Caco-2 (cell line): Measurements from ENCODE around the gene NRIP1. TPM values are rescaled to one million over a fixed set of nuclear protein-coding genes. Genes with fewer than 3 reads are reported as not detected.

Experiments
- BruUV-seq: library from RNA; stranded (reverse); fragments of 400-500 nt; replicated peaks from 2 replicates; lab custom pipeline; 2021; lab: Mats Ljungman, UMichigan
- CTCF ChIA-PET: fragments of 300-600 bp; sonication (Branson Sonifier 250); formaldehyde crosslinking; loops from one replicate; lab custom pipeline; 2022; ENCODE audit warnings: antibody characterized with exemption; lab: Charles Lee
- POLR2A ChIA-PET: fragments of 300-600 bp; sonication (Branson Sonifier 250); formaldehyde crosslinking; loops from one replicate; lab custom pipeline; 2022; ENCODE audit warnings: antibody characterized with exemption; lab: Charles Lee
- DNase-seq, 2 experiments: peaks; one replicate each; pipeline versions ENCODE4 v3.0.0 to v3.0.0-alpha.2; 2020 to 2022
- H3K27me3 ChIP-seq: replicated peaks from 2 replicates; pipeline ENCODE4 v1.6.0; 2011; ENCODE audit warnings: low read length; ENCODE audit not compliant: control insufficient read depth, insufficient read depth
- H3K36me3 ChIP-seq: 2 replicates; pipeline ENCODE4 v1.5.1; 2011; ENCODE audit warnings: low read length; ENCODE audit not compliant: control insufficient read depth, insufficient read depth
- H3K4me1 ChIP-seq: fragments of 250-450 bp; sonication (Bioruptor Pico); 2 replicates; pipeline ENCODE4 v1.5.1; 2020; ENCODE audit warnings: mild to moderate bottlenecking
- H3K4me3 ChIP-seq: 2 replicates; pipeline ENCODE4 v1.5.1; 2011; ENCODE audit warnings: low read depth, mild to moderate bottlenecking, control low read depth, low read length
- H3K9me3 ChIP-seq: fragments of 250-450 bp; sonication (Bioruptor Pico); 2 replicates; pipeline ENCODE4 v1.5.1; 2020; ENCODE audit warnings: mild to moderate bottlenecking, moderate library complexity
- H3K27ac Mint-ChIP-seq: one replicate; pipeline ENCODE4 v1.8.0; 2022; ENCODE audit warnings: mixed read lengths; ENCODE audit not compliant: unreplicated experiment
- H3K27me3 Mint-ChIP-seq: one replicate; pipeline ENCODE4 v1.8.0; 2022; ENCODE audit warnings: mixed read lengths; ENCODE audit not compliant: insufficient read depth, unreplicated experiment
- H3K36me3 Mint-ChIP-seq: one replicate; pipeline ENCODE4 v1.8.0; 2022; ENCODE audit warnings: mild to moderate bottlenecking, mixed read lengths; ENCODE audit not compliant: insufficient read depth, unreplicated experiment
- H3K4me1 Mint-ChIP-seq: one replicate; pipeline ENCODE4 v1.8.0; 2022; ENCODE audit warnings: low read depth, mixed read lengths; ENCODE audit not compliant: unreplicated experiment
- H3K4me3 Mint-ChIP-seq: one replicate; pipeline ENCODE4 v1.8.0; 2022; ENCODE audit warnings: mild to moderate bottlenecking, moderate library complexity, mixed read lengths; ENCODE audit not compliant: unreplicated experiment
- H3K9me3 Mint-ChIP-seq: one replicate; pipeline ENCODE4 v1.8.0; 2022; ENCODE audit warnings: mixed read lengths; ENCODE audit not compliant: unreplicated experiment
- intact Hi-C: fragments of 100-400 bp; cut with micrococcal nuclease; formaldehyde crosslinking; loops from one replicate; pipeline ENCODE4 v1.10.0; 2022; ENCODE audit not compliant: unreplicated experiment
- total RNA-seq: library from RNA; stranded (reverse); gene quantifications from 2 replicates; pipeline ENCODE4 v1.2.3, GENCODE V29; 2022
- TF ChIP-seq, protein P1 (sequence below), 2 experiments: fragments of 200-600 bp in 1 of 2; IDR thresholded peaks; 1 replicate in 1 of 2; 2 replicates in 1 of 2; pipeline versions ENCODE4 v1.5.1 to v1.8.0; 2011 to 2022; ENCODE audit warnings: antibody characterized with exemption in 1 of 2, control low read depth in 1 of 2, inconsistent platforms in 1 of 2, low read depth in 1 of 2, low read length in 1 of 2, mild to moderate bottlenecking in 1 of 2, moderate library complexity in 1 of 2; ENCODE audit not compliant: insufficient read depth in 1 of 2, severe bottlenecking in 1 of 2, unreplicated experiment in 1 of 2

Gene NRIP1
- total RNA-seq, 1 experiment from 2014 or later, result 28.6 TPM

GRCh38 chr21:15037095-15037899 lies 27.5 kb downstream of the NRIP1 start:
- no peaks in the 10 kb centered on the region for H3K36me3 Mint-ChIP-seq
- CTCF ChIA-PET, result no interaction called here
- TF ChIP-seq, protein P1, sequence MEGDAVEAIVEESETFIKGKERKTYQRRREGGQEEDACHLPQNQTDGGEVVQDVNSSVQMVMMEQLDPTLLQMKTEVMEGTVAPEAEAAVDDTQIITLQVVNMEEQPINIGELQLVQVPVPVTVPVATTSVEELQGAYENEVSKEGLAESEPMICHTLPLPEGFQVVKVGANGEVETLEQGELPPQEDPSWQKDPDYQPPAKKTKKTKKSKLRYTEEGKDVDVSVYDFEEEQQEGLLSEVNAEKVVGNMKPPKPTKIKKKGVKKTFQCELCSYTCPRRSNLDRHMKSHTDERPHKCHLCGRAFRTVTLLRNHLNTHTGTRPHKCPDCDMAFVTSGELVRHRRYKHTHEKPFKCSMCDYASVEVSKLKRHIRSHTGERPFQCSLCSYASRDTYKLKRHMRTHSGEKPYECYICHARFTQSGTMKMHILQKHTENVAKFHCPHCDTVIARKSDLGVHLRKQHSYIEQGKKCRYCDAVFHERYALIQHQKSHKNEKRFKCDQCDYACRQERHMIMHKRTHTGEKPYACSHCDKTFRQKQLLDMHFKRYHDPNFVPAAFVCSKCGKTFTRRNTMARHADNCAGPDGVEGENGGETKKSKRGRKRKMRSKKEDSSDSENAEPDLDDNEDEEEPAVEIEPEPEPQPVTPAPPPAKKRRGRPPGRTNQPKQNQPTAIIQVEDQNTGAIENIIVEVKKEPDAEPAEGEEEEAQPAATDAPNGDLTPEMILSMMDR (IDR thresholded peaks at IDR 0.05; ENCODE audit: insufficient read depth in 1 of 2, low read depth in 1 of 2, low read length in 1 of 2, severe bottlenecking in 1 of 2, unreplicated experiment in 1 of 2), result no peak
- H3K4me1 Mint-ChIP-seq, result peaks cover 6% of the 10 kb centered on the region
- intact Hi-C loops, result no loop called here
- BruUV-seq, result no TSS peak
- no peaks in the 10 kb centered on the region for H3K27me3 Mint-ChIP-seq
- H3K27me3 ChIP-seq, result no peaks in the 10 kb centered on the region
- no peaks in the 10 kb centered on the region for H3K9me3 ChIP-seq
- POLR2A ChIA-PET, result no interaction called here
- DNase-seq, result no peak
- no peaks in the 10 kb centered on the region for H3K36me3 ChIP-seq
- H3K27ac Mint-ChIP-seq, result no peak overlapping the region
- H3K4me3 ChIP-seq, result no peak overlapping the region
- no peaks in the 10 kb centered on the region for H3K9me3 Mint-ChIP-seq
- H3K4me3 Mint-ChIP-seq, result no peak overlapping the region
- peaks cover 19% of the 10 kb centered on the region for H3K4me1 ChIP-seq

- Mint-ChIP-seq H3K27me3 (no peaks in the 10 kb centered on the region), H3K27ac (no peak overlapping the region), H3K4me1 (peaks cover 6% of the 10 kb centered on the region), H3K9me3 (no peaks in the 10 kb centered on the region), H3K4me3 (no peak overlapping the region), H3K36me3 (no peaks in the 10 kb centered on the region)
- intact Hi-C loops, result no loop called here
- TF ChIP-seq, protein P1 (IDR thresholded peaks at IDR 0.05; ENCODE audit: insufficient read depth in 1 of 2, low read depth in 1 of 2, low read length in 1 of 2, severe bottlenecking in 1 of 2, unreplicated experiment in 1 of 2), result no peak
- Histone ChIP-seq H3K36me3 (no peaks in the 10 kb centered on the region), H3K27me3 (no peaks in the 10 kb centered on the region), H3K9me3 (no peaks in the 10 kb centered on the region), H3K4me3 (no peak overlapping the region), H3K4me1 (peaks cover 19% of the 10 kb centered on the region)
- ChIA-PET CTCF (no interaction called here), POLR2A (no interaction called here)
- no TSS peak for BruUV-seq
- DNase-seq, result no peak
Measured at GRCh38 chr21:15036189-15036588, 28.6 kb downstream of the NRIP1 start.

- H3K4me3 Mint-ChIP-seq, result no peak overlapping the region
- H3K4me1 Mint-ChIP-seq, result peaks cover 8% of the 10 kb centered on the region
- no TSS peak for BruUV-seq
- no peaks in the 10 kb centered on the region for H3K9me3 Mint-ChIP-seq
- no peaks in the 10 kb centered on the region for H3K36me3 Mint-ChIP-seq
- ChIA-PET POLR2A (no interaction called here), CTCF (no interaction called here)
- no peaks in the 10 kb centered on the region for H3K27me3 Mint-ChIP-seq
- DNase-seq, result no peak
- no peak overlapping the region for H3K27ac Mint-ChIP-seq
- Histone ChIP-seq H3K4me3 (no peak overlapping the region), H3K9me3 (no peaks in the 10 kb centered on the region), H3K36me3 (no peaks in the 10 kb centered on the region), H3K4me1 (peaks cover 19% of the 10 kb centered on the region), H3K27me3 (no peaks in the 10 kb centered on the region)
- intact Hi-C loops, result no loop called here
- TF ChIP-seq, protein P1 (IDR thresholded peaks at IDR 0.05; ENCODE audit: insufficient read depth in 1 of 2, low read depth in 1 of 2, low read length in 1 of 2, severe bottlenecking in 1 of 2, unreplicated experiment in 1 of 2), result no peak
Measured at GRCh38 chr21:15034126-15034853, 30.5 kb downstream of the NRIP1 start.
